Epithelial cell of proximal tubule (primary cell): ENCODE measurements around the gene ASF1B. TPM values are rescaled to one million over a fixed set of nuclear protein-coding genes. Genes with fewer than 3 reads are reported as not detected.
"Not testable (repeated sequence)": the region's sequence is repeated elsewhere in the genome, so short reads cannot be mapped to it uniquely, and the experiment has no call there.

Source experiments
- DNase-seq: peaks from one replicate; pipeline ENCODE4 v3.0.0-alpha.2; 2011; ENCODE audit warnings: low read depth
- H3K4me3 ChIP-seq: 2 replicates; pipeline ENCODE4 v1.5.1; 2011; ENCODE audit warnings: low read depth, mild to moderate bottlenecking, low read length
- CTCF ChIP-seq: conservative IDR thresholded peaks from 2 replicates; pipeline ENCODE4 v1.5.1; 2012; ENCODE audit warnings: low read depth, mild to moderate bottlenecking, low read length
- total RNA-seq: library from RNA; depleted of rRNA; stranded (reverse); fragments of >200 nt; gene quantifications from 2 replicates; pipeline ENCODE4 v1.2.3, GENCODE V29; 2015

Gene ASF1B
- total RNA-seq, 1 donor from 2014 or later: 74.0 TPM

DNA sequence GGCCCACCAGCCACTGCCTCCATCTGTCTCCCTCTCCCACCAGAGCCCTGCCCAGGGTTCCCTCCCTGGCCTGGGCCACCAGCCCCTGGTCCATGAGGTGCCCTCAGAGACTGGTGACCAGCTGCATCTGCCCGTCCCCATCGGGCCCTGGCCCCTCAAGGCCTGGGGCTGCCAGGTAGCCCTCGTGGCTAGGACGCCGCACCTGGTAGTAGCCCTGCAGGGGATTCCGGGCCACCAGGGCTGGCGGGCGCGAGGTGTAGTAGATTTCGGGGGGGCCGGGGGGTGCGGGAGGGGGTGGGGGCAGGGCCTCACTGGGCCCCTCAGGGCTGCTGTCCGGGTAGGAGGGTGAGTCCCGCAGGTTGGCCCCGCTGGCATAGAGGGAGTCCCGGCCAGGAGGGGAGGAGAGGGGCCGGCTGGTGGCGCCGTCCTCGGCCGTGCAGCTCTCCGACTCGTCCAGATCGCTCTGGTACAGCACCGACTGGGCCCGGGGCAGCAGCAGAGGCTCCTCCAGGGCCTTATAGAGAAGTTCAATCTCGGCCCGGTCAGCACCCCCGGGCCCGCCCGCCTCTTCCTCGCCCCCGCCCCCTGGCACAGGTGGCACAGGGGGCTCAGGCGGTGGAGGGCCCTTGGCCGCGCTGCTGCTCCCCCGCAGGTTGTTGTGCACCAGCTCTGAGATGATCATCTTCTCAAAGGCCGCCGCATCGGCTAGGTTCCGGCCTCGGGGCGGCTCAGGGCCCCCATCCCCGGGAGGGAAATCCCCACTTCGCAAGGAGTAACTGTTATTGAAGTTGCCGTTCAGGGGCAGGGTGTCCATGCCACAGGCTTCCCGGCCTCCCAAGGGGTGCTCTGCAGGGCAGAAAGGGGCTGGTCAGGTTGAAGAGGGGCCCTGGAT lies 14.6 kb upstream of the ASF1B start:
- no peak for DNase-seq
- H3K4me3 ChIP-seq: no peak overlapping the region
- no peak for TF ChIP-seq CTCF

DNA sequence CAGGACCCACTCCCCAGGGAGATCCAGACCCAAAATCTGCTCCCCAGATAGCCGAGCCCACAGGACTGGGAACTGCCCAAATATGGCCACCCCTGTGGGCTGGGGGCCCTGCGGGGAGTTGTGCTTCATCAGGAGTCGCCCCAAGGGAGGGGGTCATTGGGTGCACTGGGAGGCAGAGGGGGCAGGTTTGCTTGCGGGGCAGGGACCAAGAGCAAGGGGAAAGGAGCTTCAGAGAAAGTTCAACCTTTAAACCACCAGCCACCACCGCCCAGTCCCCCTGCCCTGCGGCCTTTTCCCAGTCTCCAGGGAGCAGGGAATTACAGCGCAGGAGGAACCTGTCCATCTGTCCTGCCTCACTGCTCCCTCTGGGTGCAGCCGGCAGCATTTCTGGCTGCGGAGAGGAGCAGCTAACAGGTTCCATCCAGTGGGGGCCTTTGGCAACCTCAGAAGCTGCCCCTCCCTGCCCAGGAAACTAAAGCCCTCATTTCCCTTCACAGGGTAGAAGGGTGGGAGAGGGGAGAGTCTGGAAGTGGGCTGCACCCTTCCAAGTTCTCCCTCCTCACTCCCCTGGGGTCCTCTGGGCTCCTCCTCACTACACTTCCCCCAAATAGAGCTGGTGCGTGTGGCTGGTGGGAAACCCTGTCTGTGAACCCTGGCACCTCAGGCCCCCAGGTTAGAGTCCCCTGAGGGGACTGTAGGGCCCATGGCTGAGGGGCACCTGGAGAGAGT lies 13.8 kb upstream of the ASF1B start:
- H3K4me3 ChIP-seq: no peak overlapping the region
- TF ChIP-seq CTCF: no peak
- DNase-seq: no peak

DNA sequence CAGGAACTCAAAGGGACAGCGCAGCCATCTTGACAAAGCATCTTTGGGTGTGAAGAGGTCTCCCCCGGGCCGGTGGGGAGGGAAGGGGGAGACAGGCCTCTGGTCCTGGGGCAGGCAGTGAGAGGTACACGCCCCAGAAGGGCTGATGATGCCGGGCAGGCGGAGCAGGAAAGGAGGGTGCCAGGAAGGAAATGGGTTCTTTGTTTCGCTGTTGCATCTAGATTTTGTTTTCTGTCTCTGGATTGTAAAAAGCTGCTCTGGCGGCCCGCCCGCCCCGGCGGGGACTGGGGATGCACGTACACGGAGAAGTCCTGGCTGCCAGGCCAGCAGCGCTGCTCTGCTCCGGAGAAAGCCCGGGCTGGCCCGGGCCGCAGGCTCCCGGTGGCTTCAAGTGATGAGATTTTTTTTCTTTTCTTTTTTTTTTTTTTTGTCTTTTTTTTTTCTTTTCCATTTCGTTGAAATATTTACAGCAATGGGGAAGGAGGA lies 13.2 kb upstream of the ASF1B start:
- DNase-seq: no peak
- H3K4me3 ChIP-seq: no peak overlapping the region
- no peak for TF ChIP-seq CTCF

GRCh38 chr19:14148751-14149410 lies 12.5 kb upstream of the ASF1B start:
- TF ChIP-seq CTCF: no peak

GRCh38 chr19:14147797-14148605 lies 11.6 kb upstream of the ASF1B start:
- peak; percentile 89 for TF ChIP-seq CTCF
- no peak overlapping the region for H3K4me3 ChIP-seq
- no peak for DNase-seq

More at GRCh38 chr19:14148751-14149410, 12.5 kb upstream of the ASF1B start:
- H3K4me3 ChIP-seq: no peak overlapping the region
- no peak for DNase-seq

DNA sequence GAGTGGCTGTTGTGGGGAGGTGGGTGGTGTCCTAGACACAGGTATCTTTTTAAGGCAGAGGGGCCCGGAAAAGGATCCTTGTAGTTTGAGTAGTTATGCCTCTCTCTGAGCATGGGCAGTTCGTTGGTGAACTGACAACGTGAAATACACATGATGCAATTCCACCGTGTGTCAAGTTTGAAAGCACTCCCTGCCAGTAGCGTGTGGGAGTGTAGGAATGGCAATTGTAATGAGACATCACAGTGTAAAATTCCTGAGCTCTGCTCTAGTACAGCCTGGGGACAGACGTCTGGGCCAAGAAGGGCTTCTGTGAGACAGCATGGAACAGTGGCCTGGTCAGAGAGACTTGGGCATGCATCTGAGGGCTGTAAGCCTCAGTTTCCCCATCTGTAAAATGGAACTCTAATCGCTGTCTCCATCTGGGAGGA lies 10.4 kb upstream of the ASF1B start:
- no peak for DNase-seq
- TF ChIP-seq CTCF: no peak
- H3K4me3 ChIP-seq: no peak overlapping the region

GRCh38 chr19:14146169-14146568 lies 9.8 kb upstream of the ASF1B start:
- H3K4me3 ChIP-seq, DNase-seq: not testable (repeated sequence)
